H7 (cell line): ENCODE data around the gene DHTKD1. TPM values are rescaled to one million over a fixed set of nuclear protein-coding genes. Genes with fewer than 3 reads are reported as not detected.
A peak's percentile ranks its signal among the peaks of the same experiment; 100 is the strongest.
"Not testable (repeated sequence)": the region's sequence is repeated elsewhere in the genome, so short reads cannot be mapped to it uniquely, and the experiment has no call there.

Source experiments
- DNase-seq: peaks from one replicate; pipeline ENCODE4 v3.0.0; 2012
- H3K27me3 ChIP-seq: 2 replicates; pipeline ENCODE4 v1.6.0; 2011; ENCODE audit warnings: mild to moderate bottlenecking, low read length; ENCODE audit not compliant: control insufficient read depth, insufficient read depth
- H3K36me3 ChIP-seq: replicated peaks from 2 replicates; pipeline ENCODE4 v1.5.1; 2011; ENCODE audit warnings: low read length; ENCODE audit not compliant: control insufficient read depth, insufficient read depth
- H3K4me3 ChIP-seq: 2 replicates; pipeline ENCODE4 v1.5.1; 2011; ENCODE audit warnings: low read depth, mild to moderate bottlenecking, control low read depth, low read length, moderate library complexity; ENCODE audit not compliant: insufficient read depth
- total RNA-seq: library from RNA; depleted of rRNA; stranded (reverse); fragments of >200 nt; shearing (Covaris generic); gene quantifications from 2 replicates; pipeline ENCODE4 v1.2.3, GENCODE V29; 2014

DHTKD1 gene
- total RNA-seq, 1 experiment from 2014 or later, result 59.4 TPM

- Histone ChIP-seq H3K36me3 (peaks cover 44% of the 10 kb centered on the region), H3K27me3 (no peaks in the 10 kb centered on the region), H3K4me3 (no peak overlapping the region)
- no peak for DNase-seq
Observed at GRCh38 chr10:12091421-12091820, 22.7 kb downstream of the DHTKD1 start.

- not testable (repeated sequence) for H3K4me3 ChIP-seq, DNase-seq, H3K27me3 ChIP-seq
- peaks cover 35% of the 10 kb centered on the region for H3K36me3 ChIP-seq
Observed at GRCh38 chr10:12097361-12097760, 28.6 kb downstream of the DHTKD1 start.

- H3K27me3 ChIP-seq, result no peaks in the 10 kb centered on the region
- H3K36me3 ChIP-seq, result peaks cover 34% of the 10 kb centered on the region
- no peak for DNase-seq
- H3K4me3 ChIP-seq, result no peak overlapping the region
Observed at GRCh38 chr10:12097791-12098190, 29.0 kb downstream of the DHTKD1 start.

- no peak for DNase-seq
- H3K36me3 ChIP-seq, result peaks cover 28% of the 10 kb centered on the region
- H3K27me3 ChIP-seq, result no peaks in the 10 kb centered on the region
Observed at GRCh38 chr10:12098966-12099365, 30.2 kb downstream of the DHTKD1 start.

GRCh38 chr10:12103802-12104201 lies 35.0 kb downstream of the DHTKD1 start:
- H3K4me3 ChIP-seq, result no peak overlapping the region
- H3K27me3 ChIP-seq, result no peaks in the 10 kb centered on the region
- no peak for DNase-seq
- H3K36me3 ChIP-seq, result peaks cover 32% of the 10 kb centered on the region

More at GRCh38 chr10:12098966-12099365, 30.2 kb downstream of the DHTKD1 start:
- H3K4me3 ChIP-seq, result no peak overlapping the region

GRCh38 chr10:12107781-12108180 lies 39.0 kb downstream of the DHTKD1 start:
- Histone ChIP-seq H3K4me3 (no peak overlapping the region), H3K27me3 (no peaks in the 10 kb centered on the region), H3K36me3 (peaks cover 33% of the 10 kb centered on the region)
- DNase-seq, result no peak

- H3K36me3 ChIP-seq, result peaks cover 32% of the 10 kb centered on the region
- no peak for DNase-seq
- H3K4me3 ChIP-seq, result no peak overlapping the region
- no peaks in the 10 kb centered on the region for H3K27me3 ChIP-seq
Observed at GRCh38 chr10:12109286-12109685, 40.5 kb downstream of the DHTKD1 start.

- no peak for DNase-seq
- Histone ChIP-seq H3K36me3 (peaks cover 18% of the 10 kb centered on the region), H3K27me3 (no peaks in the 10 kb centered on the region), H3K4me3 (no peak overlapping the region)
Observed at GRCh38 chr10:12111528-12111927, 42.8 kb downstream of the DHTKD1 start.

GRCh38 chr10:12113627-12114026 lies 44.9 kb downstream of the DHTKD1 start:
- Histone ChIP-seq H3K4me3 (no peak overlapping the region), H3K27me3 (no peaks in the 10 kb centered on the region), H3K36me3 (peaks cover 20% of the 10 kb centered on the region)
- no peak for DNase-seq

GRCh38 chr10:12121673-12122072 lies 52.9 kb downstream of the DHTKD1 start:
- DNase-seq, result no peak
- H3K4me3 ChIP-seq, result no peak overlapping the region
- H3K36me3 ChIP-seq, result peaks cover 20% of the 10 kb centered on the region

GRCh38 chr10:12129222-12130111 lies 60.7 kb downstream of the DHTKD1 start, which contains the start of gene SEC61A2:
Gene SEC61A2 (plus strand): TSS chr10:12129677. CDS start chr10:12129788, 111 bp downstream.
- DNase-seq, result peak; percentile 100
- H3K4me3 ChIP-seq, result peak within 1 kb of the TSS; percentile 80

More at GRCh38 chr10:12121673-12122072, 52.9 kb downstream of the DHTKD1 start:
- H3K27me3 ChIP-seq, result no peaks in the 10 kb centered on the region

GRCh38 chr10:12130237-12130872 lies 61.6 kb downstream of the DHTKD1 start:
- Histone ChIP-seq H3K4me3 (peak overlapping the region; percentile 80), H3K36me3 (no peaks in the 10 kb centered on the region), H3K27me3 (no peaks in the 10 kb centered on the region)
- peak; percentile 76 for DNase-seq

More at GRCh38 chr10:12129222-12130111, 60.7 kb downstream of the DHTKD1 start, which contains the start of gene SEC61A2:
- no peaks in the 10 kb centered on the region for H3K27me3 ChIP-seq
- no peaks in the 10 kb centered on the region for H3K36me3 ChIP-seq

GRCh38 chr10:12135631-12136030 lies 66.9 kb downstream of the DHTKD1 start:
- Histone ChIP-seq H3K4me3 (no peak overlapping the region), H3K27me3 (no peaks in the 10 kb centered on the region)
- DNase-seq, result no peak

GRCh38 chr10:12140038-12140437 lies 71.3 kb downstream of the DHTKD1 start:
- Histone ChIP-seq H3K36me3 (peaks cover 7% of the 10 kb centered on the region), H3K4me3 (no peak overlapping the region), H3K27me3 (no peaks in the 10 kb centered on the region)
- DNase-seq, result no peak

More at GRCh38 chr10:12135631-12136030, 66.9 kb downstream of the DHTKD1 start:
- peaks cover 2% of the 10 kb centered on the region for H3K36me3 ChIP-seq

GRCh38 chr10:12144538-12144937 lies 75.8 kb downstream of the DHTKD1 start:
- no peaks in the 10 kb centered on the region for H3K27me3 ChIP-seq
- H3K4me3 ChIP-seq, result no peak overlapping the region
- no peak for DNase-seq
- peaks cover 5% of the 10 kb centered on the region for H3K36me3 ChIP-seq
